Measurements from ENCODE around the gene NIPBL.

DNA sequence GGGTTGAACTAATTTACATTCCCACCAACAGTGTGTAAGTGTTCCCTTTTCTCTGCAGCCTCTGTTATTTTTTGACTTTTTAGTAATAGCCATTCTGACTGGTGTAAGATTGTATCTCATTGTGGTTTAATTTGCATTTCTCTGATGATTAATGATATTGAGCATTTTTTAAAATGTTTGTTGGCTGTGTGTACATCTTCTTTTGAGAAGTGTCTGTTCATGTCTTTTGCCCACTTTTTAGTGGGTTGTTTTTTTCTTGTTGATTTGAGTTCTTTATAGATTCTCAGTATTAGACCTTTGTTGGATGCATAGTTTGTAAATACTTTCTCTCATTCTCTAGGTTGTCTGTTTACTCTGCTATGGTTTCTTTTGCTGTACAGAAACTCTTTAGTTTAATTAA, 101.6 kb downstream of the NIPBL start:
- TF ChIP-seq, protein P1, sequence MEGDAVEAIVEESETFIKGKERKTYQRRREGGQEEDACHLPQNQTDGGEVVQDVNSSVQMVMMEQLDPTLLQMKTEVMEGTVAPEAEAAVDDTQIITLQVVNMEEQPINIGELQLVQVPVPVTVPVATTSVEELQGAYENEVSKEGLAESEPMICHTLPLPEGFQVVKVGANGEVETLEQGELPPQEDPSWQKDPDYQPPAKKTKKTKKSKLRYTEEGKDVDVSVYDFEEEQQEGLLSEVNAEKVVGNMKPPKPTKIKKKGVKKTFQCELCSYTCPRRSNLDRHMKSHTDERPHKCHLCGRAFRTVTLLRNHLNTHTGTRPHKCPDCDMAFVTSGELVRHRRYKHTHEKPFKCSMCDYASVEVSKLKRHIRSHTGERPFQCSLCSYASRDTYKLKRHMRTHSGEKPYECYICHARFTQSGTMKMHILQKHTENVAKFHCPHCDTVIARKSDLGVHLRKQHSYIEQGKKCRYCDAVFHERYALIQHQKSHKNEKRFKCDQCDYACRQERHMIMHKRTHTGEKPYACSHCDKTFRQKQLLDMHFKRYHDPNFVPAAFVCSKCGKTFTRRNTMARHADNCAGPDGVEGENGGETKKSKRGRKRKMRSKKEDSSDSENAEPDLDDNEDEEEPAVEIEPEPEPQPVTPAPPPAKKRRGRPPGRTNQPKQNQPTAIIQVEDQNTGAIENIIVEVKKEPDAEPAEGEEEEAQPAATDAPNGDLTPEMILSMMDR (IDR thresholded peaks at IDR 0.05; ENCODE audit: low read length), result no peak
- no peak for TF ChIP-seq EZH2 (IDR thresholded peaks at IDR 0.05; ENCODE audit: borderline replicate concordance, low read length)
